Measurements from ENCODE around the gene PARN. TPM values are rescaled to one million over a fixed set of nuclear protein-coding genes. Genes with fewer than 3 reads are reported as not detected.

PARN gene
- polyA plus RNA-seq, 1 donor from 2014 or later, result 22.3 TPM

- no peaks in the 10 kb centered on the region for H3K27me3 ChIP-seq (ENCODE audit: insufficient read depth, low read depth, low read length)
- no peaks in the 10 kb centered on the region for H3K79me2 ChIP-seq (replicated peaks; ENCODE audit: insufficient read depth, low read length)
- TF ChIP-seq SMC3 (conservative IDR thresholded peaks at IDR 0.05; ENCODE audit: poor library complexity) (no peak), MXI1 (conservative IDR thresholded peaks at IDR 0.05; ENCODE audit: poor library complexity, severe bottlenecking) (no peak), CTCF (IDR thresholded peaks at IDR 0.05; ENCODE audit: poor library complexity, severe bottlenecking) (no peak), EP300 (conservative IDR thresholded peaks at IDR 0.05; ENCODE audit: poor library complexity, severe bottlenecking) (no peak), EZH2 (IDR thresholded peaks at IDR 0.05; ENCODE audit: borderline replicate concordance, insufficient read depth, low read length, poor library complexity, severe bottlenecking) (no peak), TAF1 (IDR thresholded peaks at IDR 0.05; ENCODE audit: low read depth) (no peak), POLR2AphosphoS5 (IDR thresholded peaks at IDR 0.05) (no peak), RAD21 (conservative IDR thresholded peaks at IDR 0.05) (no peak), REST (IDR thresholded peaks at IDR 0.05; ENCODE audit: borderline replicate concordance) (no peak)
- no peak overlapping the region for H2AFZ ChIP-seq (ENCODE audit: low read depth, low read length)
- no peaks in the 10 kb centered on the region for H3K36me3 ChIP-seq (ENCODE audit: insufficient read depth, low read length)
- H3K4me3 ChIP-seq (ENCODE audit: low read length), result no peak overlapping the region
- no peak overlapping the region for H3K9ac ChIP-seq (ENCODE audit: low read length)
- H3F3A ChIP-seq (ENCODE audit: insufficient read depth, low read length, poor library complexity, severe bottlenecking), result no peaks in the 10 kb centered on the region
- H3K9me2 ChIP-seq (ENCODE audit: insufficient read depth, low read length), result no peaks in the 10 kb centered on the region
- H3K9me3 ChIP-seq (ENCODE audit: low read length), result no peaks in the 10 kb centered on the region
- H3K4me2 ChIP-seq (ENCODE audit: low read length), result no peak overlapping the region
- no peaks in the 10 kb centered on the region for H4K20me1 ChIP-seq (ENCODE audit: insufficient read depth)
- no peak overlapping the region for H3K27ac ChIP-seq (ENCODE audit: low read length)
Measured at GRCh38 chr16:14523632-14524031, 106.4 kb downstream of the PARN start.

- Histone ChIP-seq H3K9me2 (ENCODE audit: insufficient read depth, low read length) (no peaks in the 10 kb centered on the region), H3K9me3 (ENCODE audit: low read length) (no peaks in the 10 kb centered on the region), H3K9ac (ENCODE audit: low read length) (no peak overlapping the region), H3K27ac (ENCODE audit: low read length) (no peak overlapping the region), H4K20me1 (ENCODE audit: insufficient read depth) (no peaks in the 10 kb centered on the region), H3F3A (ENCODE audit: insufficient read depth, low read length, poor library complexity, severe bottlenecking) (no peaks in the 10 kb centered on the region), H2AFZ (ENCODE audit: low read depth, low read length) (no peak overlapping the region), H3K4me3 (ENCODE audit: low read length) (no peak overlapping the region), H3K27me3 (ENCODE audit: insufficient read depth, low read depth, low read length) (no peaks in the 10 kb centered on the region), H3K4me2 (ENCODE audit: low read length) (no peak overlapping the region), H3K36me3 (ENCODE audit: insufficient read depth, low read length) (no peaks in the 10 kb centered on the region), H3K79me2 (replicated peaks; ENCODE audit: insufficient read depth, low read length) (no peaks in the 10 kb centered on the region)
- TF ChIP-seq MXI1 (conservative IDR thresholded peaks at IDR 0.05; ENCODE audit: poor library complexity, severe bottlenecking), result no peak
- TF ChIP-seq REST (IDR thresholded peaks at IDR 0.05; ENCODE audit: borderline replicate concordance), result no peak
- TF ChIP-seq EZH2 (IDR thresholded peaks at IDR 0.05; ENCODE audit: borderline replicate concordance, insufficient read depth, low read length, poor library complexity, severe bottlenecking), result no peak
- no peak for TF ChIP-seq TAF1 (IDR thresholded peaks at IDR 0.05; ENCODE audit: low read depth)
- no peak for TF ChIP-seq EP300 (conservative IDR thresholded peaks at IDR 0.05; ENCODE audit: poor library complexity, severe bottlenecking)
- no peak for TF ChIP-seq RAD21 (conservative IDR thresholded peaks at IDR 0.05)
- no peak for TF ChIP-seq CTCF (IDR thresholded peaks at IDR 0.05; ENCODE audit: poor library complexity, severe bottlenecking)
- TF ChIP-seq SMC3 (conservative IDR thresholded peaks at IDR 0.05; ENCODE audit: poor library complexity), result no peak
- TF ChIP-seq POLR2AphosphoS5 (IDR thresholded peaks at IDR 0.05), result no peak
Measured at GRCh38 chr16:14522671-14523070, 107.4 kb downstream of the PARN start.

Measured in neural cell (in vitro differentiated cells).